ENCODE results near the gene HORMAD2.

DNA sequence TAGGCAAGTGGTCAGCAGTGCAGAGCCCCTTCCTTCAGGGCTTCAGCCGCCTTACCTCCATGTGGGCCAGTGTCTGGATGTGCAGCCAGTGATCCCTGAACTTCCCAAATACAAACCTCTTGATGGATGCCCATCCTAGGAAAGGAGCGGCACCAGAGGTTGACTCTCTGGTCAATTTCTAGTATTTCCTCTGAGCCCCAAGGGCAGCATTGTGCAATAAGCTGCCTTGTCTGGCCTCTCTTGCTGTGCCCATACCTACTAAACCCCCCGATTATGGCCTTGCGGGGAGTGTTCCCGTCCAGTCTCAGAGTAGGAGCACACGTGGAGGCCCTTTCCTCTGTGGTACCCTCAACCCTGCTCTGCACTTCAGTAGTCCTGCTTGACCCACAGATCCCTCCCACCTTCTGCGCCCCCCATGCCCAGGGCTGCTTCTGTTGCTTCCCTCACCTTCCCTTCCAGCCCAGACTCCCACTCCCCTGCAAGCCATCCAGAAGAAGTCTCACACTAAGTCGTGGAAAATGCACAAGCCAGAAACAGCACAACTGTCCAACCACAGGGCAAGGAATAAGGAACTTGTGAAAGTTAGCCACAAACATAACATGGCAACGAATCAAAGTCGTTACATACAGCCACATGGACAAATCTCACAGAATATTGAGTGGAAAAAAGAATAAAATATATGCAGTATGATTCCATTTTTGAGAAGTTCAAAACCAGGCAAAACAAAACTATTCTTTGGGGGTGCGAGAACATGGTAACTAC, 39.6 kb upstream of the HORMAD2 start:
- TF ChIP-seq CTCF (conservative IDR thresholded peaks at IDR 0.05) (no peak), EZH2 (IDR thresholded peaks at IDR 0.05; ENCODE audit: low read depth) (no peak)
